SK-N-MC (cell line): Measurements from ENCODE around the gene PRMT7.

ENCODE experiments used
- EZH2 ChIP-seq: fragments of 200-600 bp; sonication (generic); IDR thresholded peaks from one replicate; pipeline ENCODE4 v1.6.1; 2017; ENCODE audit warnings: antibody characterized with exemption
- FOXP2 ChIP-seq: optimal IDR thresholded peaks from 2 replicates; pipeline ENCODE3; 2011; ENCODE audit warnings: mild to moderate bottlenecking, moderate library complexity; ENCODE audit not compliant: insufficient read depth; ENCODE audit errors: extremely low read length, control extremely low read depth
- POLR2AphosphoS5 ChIP-seq: IDR thresholded peaks from 2 replicates; pipeline ENCODE4 v1.6.1; 2012; ENCODE audit warnings: mild to moderate bottlenecking, low read depth, low read length, borderline replicate concordance

DNA sequence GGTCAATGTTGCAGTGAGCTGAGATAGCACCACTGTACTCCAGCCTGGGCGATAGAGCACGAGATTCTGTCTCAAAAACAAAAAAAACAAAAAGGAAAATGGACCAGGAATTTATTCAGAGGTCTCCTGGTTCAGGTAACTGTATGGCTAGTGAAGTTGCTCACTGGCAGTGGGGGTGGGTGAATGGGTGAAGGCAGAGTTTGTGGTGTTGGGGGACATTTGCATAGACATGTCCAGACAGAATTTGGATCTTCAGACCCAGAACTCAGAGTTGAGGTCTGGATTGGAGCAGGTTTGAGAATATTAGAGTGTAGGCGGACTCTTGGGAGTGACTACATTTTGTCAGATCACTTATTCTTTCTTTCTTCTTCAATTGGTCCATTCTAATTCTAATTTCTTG lies 82.5 kb downstream of the PRMT7 start:
- TF ChIP-seq POLR2AphosphoS5: no peak
- no peak for TF ChIP-seq EZH2
- no peak for TF ChIP-seq FOXP2
